ENCODE data around the gene WASL.

DNA sequence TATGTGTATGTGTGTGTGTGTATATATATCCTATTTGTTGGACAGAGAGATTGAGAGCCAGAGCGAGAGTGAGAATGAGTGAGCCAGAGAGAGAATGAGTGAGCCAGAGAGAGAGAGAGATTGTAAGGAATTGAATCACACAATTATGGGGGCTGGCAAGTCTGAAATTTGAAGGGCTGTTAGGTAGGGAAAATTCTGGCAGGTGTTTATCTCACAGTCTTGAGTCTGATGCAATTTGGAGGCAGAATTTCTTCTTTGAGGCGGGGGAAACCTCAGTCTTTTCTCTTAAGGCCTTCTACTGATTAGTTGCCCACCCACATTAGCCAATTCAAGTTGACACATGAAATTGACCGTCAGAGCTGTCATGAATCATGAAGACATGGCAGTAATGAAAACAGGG, 41.0 kb upstream of the WASL start:
- TF ChIP-seq, protein P1, sequence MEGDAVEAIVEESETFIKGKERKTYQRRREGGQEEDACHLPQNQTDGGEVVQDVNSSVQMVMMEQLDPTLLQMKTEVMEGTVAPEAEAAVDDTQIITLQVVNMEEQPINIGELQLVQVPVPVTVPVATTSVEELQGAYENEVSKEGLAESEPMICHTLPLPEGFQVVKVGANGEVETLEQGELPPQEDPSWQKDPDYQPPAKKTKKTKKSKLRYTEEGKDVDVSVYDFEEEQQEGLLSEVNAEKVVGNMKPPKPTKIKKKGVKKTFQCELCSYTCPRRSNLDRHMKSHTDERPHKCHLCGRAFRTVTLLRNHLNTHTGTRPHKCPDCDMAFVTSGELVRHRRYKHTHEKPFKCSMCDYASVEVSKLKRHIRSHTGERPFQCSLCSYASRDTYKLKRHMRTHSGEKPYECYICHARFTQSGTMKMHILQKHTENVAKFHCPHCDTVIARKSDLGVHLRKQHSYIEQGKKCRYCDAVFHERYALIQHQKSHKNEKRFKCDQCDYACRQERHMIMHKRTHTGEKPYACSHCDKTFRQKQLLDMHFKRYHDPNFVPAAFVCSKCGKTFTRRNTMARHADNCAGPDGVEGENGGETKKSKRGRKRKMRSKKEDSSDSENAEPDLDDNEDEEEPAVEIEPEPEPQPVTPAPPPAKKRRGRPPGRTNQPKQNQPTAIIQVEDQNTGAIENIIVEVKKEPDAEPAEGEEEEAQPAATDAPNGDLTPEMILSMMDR (IDR thresholded peaks at IDR 0.05) = no peak
- TF ChIP-seq BHLHE40 (IDR thresholded peaks at IDR 0.05; ENCODE audit: low read depth, low read length) = no peak

Measured in A549 (cell line).